H1 (cell line): ENCODE data around the gene AGBL4. TPM values are rescaled to one million over a fixed set of nuclear protein-coding genes. Genes with fewer than 3 reads are reported as not detected.

Experiments
- CTCF ChIA-PET: fragments of 300-600 bp; sonication (Branson Sonifier 250); formaldehyde crosslinking; loops from one replicate; lab custom pipeline; 2021; ENCODE audit not compliant: partially characterized antibody; lab: Charles Lee
- POLR2A ChIA-PET: fragments of 300-600 bp; sonication (Branson Sonifier 250); formaldehyde crosslinking; loops from one replicate; lab custom pipeline; 2021; ENCODE audit warnings: inconsistent platforms; ENCODE audit not compliant: partially characterized antibody; lab: Charles Lee
- DNase-seq, 2 experiments: peaks; one replicate each; pipeline versions ENCODE4 v3.0.0 to v3.0.0-alpha.2; 2010 to 2022; ENCODE audit warnings: low spot score in 2 of 2, low read depth in 1 of 2, mixed read lengths in 1 of 2
- FAIRE-seq: peaks from 2 replicates; lab custom pipeline; 2011; peaks lifted over from hg19 to GRCh38; lab: Jason Lieb, UNC
- H2AFZ ChIP-seq: 2 replicates; pipeline ENCODE4 v1.8.1; 2012; ENCODE audit warnings: low read length, inconsistent platforms
- H2AK5ac ChIP-seq: 2 replicates; pipeline ENCODE4 v1.6.1; 2013; ENCODE audit warnings: low read depth, low read length
- H2BK120ac ChIP-seq: replicated peaks from 2 replicates; pipeline ENCODE3; 2013; ENCODE audit warnings: low read depth, low read length, inconsistent platforms
- H2BK12ac ChIP-seq: 2 replicates; pipeline ENCODE4 v1.6.1; 2013; ENCODE audit warnings: low read depth, low read length
- H2BK15ac ChIP-seq: 2 replicates; pipeline ENCODE4 v1.6.1; 2013; ENCODE audit warnings: low read length
- H2BK20ac ChIP-seq: 2 replicates; pipeline ENCODE4 v1.6.1; 2013; ENCODE audit warnings: low read length
- H2BK5ac ChIP-seq: 2 replicates; pipeline ENCODE4 v1.6.1; 2013; ENCODE audit warnings: low read depth, low read length
- H3K14ac ChIP-seq: 2 replicates; pipeline ENCODE4 v1.6.1; 2013; ENCODE audit warnings: inconsistent platforms; ENCODE audit not compliant: insufficient read length
- H3K18ac ChIP-seq: 2 replicates; pipeline ENCODE4 v1.6.1; 2013; ENCODE audit warnings: low read length; ENCODE audit errors: extremely low read depth
- H3K23ac ChIP-seq: 2 replicates; pipeline ENCODE4 v1.6.1; 2013; ENCODE audit warnings: inconsistent platforms; ENCODE audit not compliant: insufficient read length
- H3K23me2 ChIP-seq: 2 replicates; pipeline ENCODE4 v1.6.1; 2013; ENCODE audit warnings: low read depth, low read length
- H3K27ac ChIP-seq: 2 replicates; pipeline ENCODE4 v1.6.1; 2011; ENCODE audit warnings: low read depth, low read length, inconsistent platforms
- H3K27me3 ChIP-seq, 4 experiments: replicated peaks in 1 of 4; 1 replicate in 1 of 4; 2 replicates in 3 of 4; pipeline versions ENCODE4 v1.6.1 to v1.8.1; 2011 to 2013; ENCODE audit warnings: low read length in 3 of 4, mild to moderate bottlenecking in 3 of 4, inconsistent platforms in 2 of 4, mixed read lengths in 2 of 4, moderate library complexity in 1 of 4; ENCODE audit not compliant: control insufficient read depth in 3 of 4, insufficient read depth in 3 of 4; ENCODE audit errors: extremely low read depth in 1 of 4
- H3K36me3 ChIP-seq, 4 experiments: 2 replicates each; pipeline versions ENCODE4 v1.6.1 to v1.8.1; 2011 to 2013; ENCODE audit warnings: mild to moderate bottlenecking in 4 of 4, low read length in 3 of 4, moderate library complexity in 2 of 4, control low read depth in 1 of 4, inconsistent platforms in 1 of 4; ENCODE audit not compliant: insufficient read depth in 4 of 4, control insufficient read depth in 2 of 4
- H3K4ac ChIP-seq: replicated peaks from 2 replicates; pipeline ENCODE3; 2013; ENCODE audit warnings: low read length, low read depth, mixed read lengths, inconsistent platforms; ENCODE audit not compliant: insufficient read length
- H3K4me1 ChIP-seq, 4 experiments: replicated peaks in 1 of 4; 1 replicate in 1 of 4; 2 replicates in 3 of 4; pipeline versions ENCODE4 v1.6.1 to v1.8.1; 2011 to 2013; ENCODE audit warnings: low read length in 3 of 4, inconsistent platforms in 2 of 4, mixed read lengths in 1 of 4; ENCODE audit not compliant: insufficient read depth in 4 of 4, control insufficient read depth in 3 of 4
- H3K4me2 ChIP-seq, 2 experiments: 2 replicates each; pipeline versions ENCODE4 v1.6.1 to v1.8.1; 2011 to 2013; ENCODE audit warnings: low read depth in 2 of 2, low read length in 2 of 2, control low read depth in 1 of 2, inconsistent platforms in 1 of 2, mild to moderate bottlenecking in 1 of 2; ENCODE audit not compliant: insufficient read depth in 1 of 2
- H3K4me3 ChIP-seq, 4 experiments: fragments of 200-600, 300-600 bp in 1 of 4; sonication (generic), shearing (Covaris generic), sonication (Bioruptor Twin) in 1 of 4; 2 replicates each; pipeline versions ENCODE4 v1.5.1 to v1.8.1; 2011 to 2016; ENCODE audit warnings: low read length in 4 of 4, low read depth in 3 of 4, control low read depth in 2 of 4, inconsistent platforms in 2 of 4, mild to moderate bottlenecking in 2 of 4, mixed read lengths in 1 of 4, moderate library complexity in 1 of 4; ENCODE audit not compliant: insufficient read depth in 2 of 4; ENCODE audit errors: extremely low read depth in 1 of 4
- H3K56ac ChIP-seq: replicated peaks from 2 replicates; pipeline ENCODE3; 2013; ENCODE audit warnings: low read depth, mild to moderate bottlenecking, mixed read lengths, low read length, inconsistent platforms; ENCODE audit not compliant: insufficient read length
- H3K79me1 ChIP-seq: 2 replicates; pipeline ENCODE4 v1.6.1; 2013; ENCODE audit warnings: low read depth, low read length, control low read depth
- H3K79me2 ChIP-seq, 2 experiments: 2 replicates each; pipeline versions ENCODE4 v1.6.1 to v1.8.1; 2012 to 2013; ENCODE audit warnings: low read length in 2 of 2, mild to moderate bottlenecking in 2 of 2, inconsistent platforms in 1 of 2; ENCODE audit not compliant: insufficient read depth in 2 of 2, control insufficient read depth in 1 of 2
- H3K9ac ChIP-seq, 4 experiments: replicated peaks in 1 of 4; 1 replicate in 1 of 4; 2 replicates in 3 of 4; pipeline versions ENCODE4 v1.6.1 to v1.8.1; 2011 to 2013; ENCODE audit warnings: low read depth in 3 of 4, low read length in 3 of 4, control low read depth in 2 of 4, mild to moderate bottlenecking in 2 of 4, moderate library complexity in 2 of 4, inconsistent platforms in 1 of 4; ENCODE audit errors: extremely low read depth in 1 of 4
- H3K9me3 ChIP-seq, 2 experiments: 2 replicates each; pipeline versions ENCODE4 v1.6.1 to v1.8.1; 2012 to 2013; ENCODE audit warnings: mild to moderate bottlenecking in 2 of 2, moderate library complexity in 2 of 2, control low read depth in 1 of 2, inconsistent platforms in 1 of 2, low read depth in 1 of 2, low read length in 1 of 2, mixed read lengths in 1 of 2; ENCODE audit not compliant: insufficient read depth in 2 of 2
- H4K20me1 ChIP-seq, 2 experiments: replicated peaks in 1 of 2; 2 replicates each; pipeline versions ENCODE3 to v1.8.1; 2011 to 2013; ENCODE audit warnings: inconsistent platforms in 2 of 2, low read length in 2 of 2, mild to moderate bottlenecking in 1 of 2; ENCODE audit not compliant: insufficient read depth in 2 of 2, control insufficient read depth in 1 of 2
- H4K5ac ChIP-seq: 2 replicates; pipeline ENCODE4 v1.6.1; 2013; ENCODE audit warnings: low read length, low read depth, mixed read lengths, inconsistent platforms; ENCODE audit not compliant: insufficient read length
- H4K8ac ChIP-seq: 2 replicates; pipeline ENCODE4 v1.8.0; 2013; ENCODE audit warnings: mild to moderate bottlenecking, moderate library complexity, low read length, inconsistent platforms; ENCODE audit not compliant: insufficient read depth; ENCODE audit errors: extremely low read depth
- H4K91ac ChIP-seq: replicated peaks from 2 replicates; pipeline ENCODE3; 2013; ENCODE audit warnings: low read length, mixed read lengths, inconsistent platforms; ENCODE audit not compliant: insufficient read length
- BACH1 ChIP-seq: IDR thresholded peaks from 2 replicates; pipeline ENCODE4 v1.6.1; 2012; ENCODE audit warnings: low read length, improper control_type of control experiment
- BRCA1 ChIP-seq: IDR thresholded peaks from 2 replicates; pipeline ENCODE4 v1.6.1; 2012; ENCODE audit warnings: low read depth, low read length, improper control_type of control experiment
- CBX8 ChIP-seq: fragments of 300-800, 300-1000 bp; sonication (generic); IDR thresholded peaks from 2 replicates; pipeline ENCODE4 v1.7.1; 2016; ENCODE audit warnings: low read depth, low read length, borderline replicate concordance
- CEBPB ChIP-seq: IDR thresholded peaks from 2 replicates; pipeline ENCODE4 v1.6.1; 2012; ENCODE audit warnings: low read depth, low read length
- GTF2F1 ChIP-seq: IDR thresholded peaks from 2 replicates; pipeline ENCODE4 v1.6.1; 2012; ENCODE audit warnings: low read depth, low read length, improper control_type of control experiment, borderline replicate concordance
- MAFK ChIP-seq: IDR thresholded peaks from 2 replicates; pipeline ENCODE4 v1.6.1; 2012; ENCODE audit warnings: low read depth, mild to moderate bottlenecking, improper control_type of control experiment, low read length
- RAD21 ChIP-seq, 2 experiments: IDR thresholded peaks in 1 of 2; conservative IDR thresholded peaks in 1 of 2; 2 replicates each; pipeline ENCODE4 v1.6.1; 2011; ENCODE audit warnings: low read depth in 2 of 2, low read length in 2 of 2, improper control_type of control experiment in 1 of 2, inconsistent platforms in 1 of 2, mild to moderate bottlenecking in 1 of 2, moderate library complexity in 1 of 2
- SP1 ChIP-seq: IDR thresholded peaks from 2 replicates; pipeline ENCODE4 v1.6.1; 2011; ENCODE audit warnings: low read depth, low read length
- TBP ChIP-seq: IDR thresholded peaks from 2 replicates; pipeline ENCODE4 v1.6.1; 2011; ENCODE audit warnings: low read depth, low read length, improper control_type of control experiment
- YY1 ChIP-seq: IDR thresholded peaks from 2 replicates; pipeline ENCODE4 v1.6.1; 2011; ENCODE audit warnings: low read depth, mild to moderate bottlenecking, low read length
- ZNF274 ChIP-seq: IDR thresholded peaks from 2 replicates; pipeline ENCODE4 v1.7.0; 2012; ENCODE audit warnings: low read length, borderline replicate concordance; ENCODE audit errors: extremely low read depth
- WGBS, 2 experiments: shearing (Covaris generic) in 1 of 2; methylation state at CpG; one replicate each; pipeline versions ENCODE4 v1.1.6 to v1.1.7; 2013 to 2015; ENCODE audit warnings: low lambda C conversion rate in 2 of 2, mixed read lengths in 2 of 2, inconsistent platforms in 1 of 2, low coverage in 1 of 2, missing lambda C conversion rate in 1 of 2; ENCODE audit not compliant: insufficient replicate concordance in 2 of 2, insufficient coverage in 1 of 2, insufficient read length in 1 of 2; ENCODE audit errors: extremely low coverage in 1 of 2, missing lambda C conversion rate in 1 of 2; 5-methylcytosine and 5-hydroxymethylcytosine counted together
- polyA plus RNA-seq, 7 experiments: library from polyadenylated mRNA; depleted of rRNA in 3 of 7; stranded (reverse) in 5 of 7; unstranded in 2 of 7; fragments of >200 nt in 5 of 7; fragments of 200-250 nt in 2 of 7; gene quantifications; 1 replicate in 5 of 7; 2 replicates in 1 of 7; 4 replicates in 1 of 7; pipeline versions ENCODE4 v1.2.1 to v1.2.3, GENCODE V29; 2011 to 2013; ENCODE audit warnings: missing spikeins in 2 of 7, mixed read lengths in 2 of 7
- total RNA-seq: library from RNA; stranded (reverse); fragmentation: NEBNext Ultra II Directional; extraction: Animal tissue kit (Norgen Biotek cat#: 25700); gene quantifications from 2 replicates; pipeline ENCODE4 v1.2.1, GENCODE V29; 2021

Gene AGBL4
- total and polyA plus RNA-seq, 2 of the 8 experiments (the other 6 are each of a cell fraction or from before 2014, with no cell fraction given), result 0.41 to 0.45 TPM

GRCh38 chr1:48536477-48536876, 1487.3 kb downstream of the AGBL4 start:
- Histone ChIP-seq H3K9ac (no peak overlapping the region), H3K23ac (no peak overlapping the region), H3K56ac (no peak overlapping the region), H3K79me1 (no peaks in the 10 kb centered on the region), H4K91ac (no peak overlapping the region), H2BK20ac (no peak overlapping the region), H2BK15ac (no peak overlapping the region), H4K8ac (no peak overlapping the region), H3K27me3 (no peaks in the 10 kb centered on the region; a peak in 1 of 7 replicates), H3K18ac (no peak overlapping the region), H2AK5ac (no peak overlapping the region), H4K20me1 (no peaks in the 10 kb centered on the region), H3K79me2 (no peaks in the 10 kb centered on the region), H2BK5ac (no peak overlapping the region), H3K36me3 (no peaks in the 10 kb centered on the region), H2BK12ac (no peak overlapping the region), H2BK120ac (no peak overlapping the region), H3K4me2 (no peak overlapping the region), H3K23me2 (no peaks in the 10 kb centered on the region), H3K4me3 (no peak overlapping the region), H3K14ac (no peak overlapping the region), H3K9me3 (no peaks in the 10 kb centered on the region), H3K4ac (no peak overlapping the region), H2AFZ (no peak overlapping the region), H3K27ac (no peak overlapping the region), H4K5ac (no peak overlapping the region), H3K4me1 (no peaks in the 10 kb centered on the region)
- WGBS, 2 experiments, result 93% methylated on average over 3 of the region's 3 CpGs; no CpG with 5 or more reads in 1 of the 2 experiments
- CTCF ChIA-PET, result interaction anchor here (1.1 to 1.2 kb wide), 3 partner anchors 33 to 142 kb away, joined by 3 to 5 read pairs (median 4); no protein-coding TSS in a partner anchor
- POLR2A ChIA-PET, result no interaction called here
- TF ChIP-seq CEBPB (no peak), GTF2F1 (no peak), YY1 (no peak), MAFK (no peak), TBP (no peak), RAD21 (IDR thresholded peaks at IDR 0.05 in 1 of 2, conservative IDR thresholded peaks at IDR 0.05 in 1 of 2; ENCODE audit: low read depth in 2 of 2, low read length in 2 of 2) (no peak), BACH1 (no peak), CBX8 (no peak), BRCA1 (no peak), ZNF274 (no peak), SP1 (no peak)
- DNase-seq (no peak), FAIRE-seq (no peak)
